NCI-H774 (cell line): Measurements from ENCODE around the gene HECTD1.
"Not testable (repeated sequence)": the region's sequence is repeated elsewhere in the genome, so short reads cannot be mapped to it uniquely, and the experiment has no call there.

Source experiments
- DNase-seq: peaks from one replicate; lab custom pipeline; 2025; lab: John Stamatoyannopoulos, UW

The HECTD1 gene

GRCh38 chr14:31142455-31143087 is 65.0 kb downstream of the HECTD1 start:
- no peak for DNase-seq

- no peak for DNase-seq
These were observed 68.2 kb downstream of the HECTD1 start for GRCh38 chr14:31139301-31139847.

GRCh38 chr14:31138301-31138700 is 69.3 kb downstream of the HECTD1 start:
- DNase-seq, result no peak

GRCh38 chr14:31137214-31137889 is 70.2 kb downstream of the HECTD1 start:
- DNase-seq, result no peak

GRCh38 chr14:31133133-31133532 is 74.5 kb downstream of the HECTD1 start:
- DNase-seq, result no peak

- no peak for DNase-seq
These were observed 78.7 kb downstream of the HECTD1 start for GRCh38 chr14:31128601-31129526.

- DNase-seq, result peak; percentile 4
These were observed 79.9 kb downstream of the HECTD1 start for GRCh38 chr14:31127690-31128089.

GRCh38 chr14:31126680-31127079 is 80.9 kb downstream of the HECTD1 start:
- DNase-seq, result no peak

GRCh38 chr14:31125231-31125630 is 82.4 kb downstream of the HECTD1 start:
- DNase-seq, result no peak

GRCh38 chr14:31124197-31124596 is 83.4 kb downstream of the HECTD1 start:
- no peak for DNase-seq

- DNase-seq, result no peak
These were observed 84.7 kb downstream of the HECTD1 start for GRCh38 chr14:31122921-31123320.

GRCh38 chr14:31122098-31122611 is 85.4 kb downstream of the HECTD1 start:
- no peak for DNase-seq

- no peak for DNase-seq
These were observed 88.7 kb downstream of the HECTD1 start for GRCh38 chr14:31118892-31119291.

GRCh38 chr14:31113794-31114193 is 93.8 kb downstream of the HECTD1 start:
- DNase-seq, result no peak

GRCh38 chr14:31110872-31111271 is 96.7 kb downstream of the HECTD1 start:
- no peak for DNase-seq

- DNase-seq, result no peak
These were observed 98.3 kb downstream of the HECTD1 start for GRCh38 chr14:31109257-31109656.

GRCh38 chr14:31106768-31107167 is 100.8 kb downstream of the HECTD1 start:
- no peak for DNase-seq

GRCh38 chr14:31097081-31097480 is 110.5 kb downstream of the HECTD1 start:
- DNase-seq, result no peak

GRCh38 chr14:31096255-31096654 is 111.3 kb downstream of the HECTD1 start:
- DNase-seq, result no peak

- not testable (repeated sequence) for DNase-seq
These were observed 111.8 kb downstream of the HECTD1 start for GRCh38 chr14:31095817-31096216.

GRCh38 chr14:31093884-31094839 is 113.4 kb downstream of the HECTD1 start:
- DNase-seq, result not testable (repeated sequence)
